SU-DHL-6 (cell line): ENCODE measurements around the gene KDM5C.
A peak's percentile ranks its signal among the peaks of the same experiment; 100 is the strongest.

ENCODE experiments used
- H2AFZ ChIP-seq: fragments of 200-600 bp; sonication (generic); 2 replicates; pipeline ENCODE4 v1.6.1; 2014; ENCODE audit warnings: low read depth, mild to moderate bottlenecking, moderate library complexity, mixed read lengths, antibody characterized with exemption, low read length; ENCODE audit not compliant: severe bottlenecking
- H3F3A ChIP-seq: fragments of 200-600 bp; shearing (Covaris generic); 2 replicates; pipeline ENCODE4 v1.6.0; 2016; ENCODE audit warnings: antibody characterized with exemption, mild to moderate bottlenecking; ENCODE audit not compliant: insufficient read depth
- H3K27ac ChIP-seq: fragments of 200-600 bp; sonication (generic); 2 replicates; pipeline ENCODE4 v1.5.1; 2016; ENCODE audit warnings: low read depth, mild to moderate bottlenecking, low read length, moderate library complexity, mixed read lengths
- H3K27me3 ChIP-seq: fragments of 200-600 bp; sonication (generic), shearing (Covaris generic); 2 replicates; pipeline ENCODE4 v1.6.0; 2014; ENCODE audit warnings: mild to moderate bottlenecking, low read length
- H3K36me3 ChIP-seq: fragments of 200-600 bp; sonication (generic); 2 replicates; pipeline ENCODE4 v1.6.1; 2014; ENCODE audit warnings: mild to moderate bottlenecking, low read length, mixed read lengths
- H3K4me2 ChIP-seq: fragments of 300-600, 200-600 bp; shearing (Covaris generic), sonication (generic); 2 replicates; pipeline ENCODE4 v1.6.0; 2014; ENCODE audit warnings: low read length, low read depth, mild to moderate bottlenecking; ENCODE audit not compliant: poor library complexity, severe bottlenecking
- H3K4me3 ChIP-seq: fragments of 200-600 bp; sonication (generic); 2 replicates; pipeline ENCODE4 v1.5.1; 2014; ENCODE audit warnings: antibody characterized with exemption, low read length, mild to moderate bottlenecking, mixed read lengths; ENCODE audit not compliant: insufficient read depth, poor library complexity, severe bottlenecking
- H3K79me2 ChIP-seq: fragments of 200-600 bp; sonication (generic); 2 replicates; pipeline ENCODE4 v1.6.1; 2014; ENCODE audit warnings: mild to moderate bottlenecking, low read length, moderate library complexity; ENCODE audit not compliant: insufficient read depth
- H3K9ac ChIP-seq: fragments of 200-600 bp; sonication (generic); 2 replicates; pipeline ENCODE4 v1.7.0; 2014; ENCODE audit warnings: mild to moderate bottlenecking, low read length
- H3K9me2 ChIP-seq: fragments of 200-600 bp; sonication (generic); replicated peaks from 2 replicates; pipeline ENCODE4 v1.6.1; 2014; ENCODE audit warnings: low read length; ENCODE audit not compliant: insufficient read depth
- H3K9me3 ChIP-seq: fragments of 200-600 bp; sonication (generic); 2 replicates; pipeline ENCODE4 v1.6.1; 2014; ENCODE audit warnings: low read length, mixed read lengths; ENCODE audit not compliant: insufficient read depth
- H4K20me1 ChIP-seq: fragments of 200-600 bp; sonication (generic); 2 replicates; pipeline ENCODE4 v1.6.1; 2014; ENCODE audit warnings: low read depth, mild to moderate bottlenecking, antibody characterized with exemption, low read length, moderate library complexity, mixed read lengths
- CTCF ChIP-seq: fragments of 200-600 bp; sonication (generic); IDR thresholded peaks from one replicate; pipeline ENCODE4 v1.5.1; 2017; ENCODE audit warnings: antibody characterized with exemption, mild to moderate bottlenecking, low read length, moderate library complexity; ENCODE audit not compliant: insufficient read depth, poor library complexity, severe bottlenecking
- EZH2phosphoT487 ChIP-seq: fragments of 200-600 bp; sonication (generic), shearing (Covaris generic); conservative IDR thresholded peaks from 2 replicates; pipeline ENCODE4 v1.6.1; 2018; ENCODE audit warnings: mild to moderate bottlenecking, antibody characterized with exemption, low read length, moderate library complexity, mixed read lengths

Gene KDM5C

GRCh38 chrX:53227224-53227765 lies 2.3 kb upstream of the KDM5C start:
- Histone ChIP-seq H3K36me3 (no peaks in the 10 kb centered on the region), H3K9ac (no peak overlapping the region), H3K27ac (no peak overlapping the region), H4K20me1 (no peaks in the 10 kb centered on the region; the same call in 1 of the 2 replicates), H3K4me2 (no peak overlapping the region), H3F3A (no peaks in the 10 kb centered on the region), H3K9me2 (no peaks in the 10 kb centered on the region), H3K27me3 (no peaks in the 10 kb centered on the region), H3K9me3 (no peaks in the 10 kb centered on the region), H3K79me2 (peaks cover 27% of the 10 kb centered on the region), H2AFZ (no peak overlapping the region), H3K4me3 (no peak overlapping the region)
- TF ChIP-seq EZH2phosphoT487 (no peak), CTCF (no peak)

- Histone ChIP-seq H3K27me3 (no peaks in the 10 kb centered on the region), H3K9ac (peak overlapping the region; percentile 96), H3K9me2 (no peaks in the 10 kb centered on the region), H3K4me3 (peak overlapping the region; percentile 71), H3K4me2 (peak overlapping the region; percentile 92), H3K27ac (peak overlapping the region; percentile 85), H3K36me3 (peaks cover 2% of the 10 kb centered on the region; the same call in 1 of the 2 replicates), H3K9me3 (no peaks in the 10 kb centered on the region), H3K79me2 (peaks cover 46% of the 10 kb centered on the region), H2AFZ (peak overlapping the region; percentile 83), H3F3A (no peaks in the 10 kb centered on the region), H4K20me1 (no peaks in the 10 kb centered on the region; the same call in 1 of the 2 replicates)
- TF ChIP-seq EZH2phosphoT487 = no peak
- TF ChIP-seq CTCF = no peak
Measured at GRCh38 chrX:53223955-53224859, 800 bp downstream of the KDM5C start.

DNA sequence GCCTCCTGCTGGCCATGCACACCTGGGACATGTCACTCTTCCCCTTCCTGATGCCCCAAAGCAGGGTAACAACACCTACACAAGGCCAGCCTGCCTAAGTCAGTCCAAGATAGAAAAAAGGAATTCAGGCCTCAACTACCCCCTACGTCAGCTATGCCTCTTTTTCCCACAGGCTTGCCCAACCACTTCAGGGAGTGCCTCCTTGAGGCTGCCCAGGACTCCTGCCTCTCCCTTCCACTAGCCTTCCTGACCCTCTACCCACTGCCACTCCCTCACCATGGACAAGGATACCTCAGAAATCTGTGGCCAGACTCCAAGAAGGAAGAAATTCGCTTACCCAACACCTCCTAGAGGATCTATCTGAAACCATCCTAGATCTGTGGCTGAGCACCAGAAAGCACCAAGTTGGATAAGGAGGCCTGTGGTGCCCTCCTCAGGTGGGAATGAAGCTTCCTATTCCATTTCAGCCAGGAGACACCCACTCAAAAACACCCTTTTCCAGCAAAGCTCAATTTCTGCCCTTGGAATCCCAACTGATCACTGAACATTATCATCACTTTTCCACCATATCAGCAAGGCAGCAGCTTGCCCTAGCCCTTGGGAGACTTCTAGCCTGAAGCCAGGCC lies 1.8 kb downstream of the KDM5C start:
- Histone ChIP-seq H3K9ac (peak overlapping the region; percentile 96), H3K36me3 (peaks cover 2% of the 10 kb centered on the region; the same call in 1 of the 2 replicates), H3K4me2 (peak overlapping the region; percentile 92), H3K9me3 (no peaks in the 10 kb centered on the region), H3K27me3 (no peaks in the 10 kb centered on the region), H3K27ac (no peak overlapping the region), H3K79me2 (peaks cover 46% of the 10 kb centered on the region), H4K20me1 (no peaks in the 10 kb centered on the region; the same call in 1 of the 2 replicates), H3K4me3 (peak overlapping the region; percentile 71), H3F3A (no peaks in the 10 kb centered on the region), H3K9me2 (no peaks in the 10 kb centered on the region), H2AFZ (no peak overlapping the region)
- TF ChIP-seq EZH2phosphoT487 (no peak), CTCF (no peak)
